ENCODE data around the gene OR7C1. TPM values are rescaled to one million over a fixed set of nuclear protein-coding genes. Genes with fewer than 3 reads are reported as not detected.
"Not testable (repeated sequence)": the region's sequence is repeated elsewhere in the genome, so short reads cannot be mapped to it uniquely, and the experiment has no call there.

The OR7C1 gene
- total and polyA plus RNA-seq, 2 experiments from 2014 or later, result 0.02 to 0.03 TPM

- Histone ChIP-seq H3K4me1 (ENCODE audit: insufficient read depth) (no peaks in the 10 kb centered on the region), H3K4me2 (no peak overlapping the region), H3K27me3 (no peaks in the 10 kb centered on the region), H3K4me3 (no peak overlapping the region), H3K79me2 (no peaks in the 10 kb centered on the region), H4K20me1 (ENCODE audit: insufficient read depth, poor library complexity, severe bottlenecking) (no peaks in the 10 kb centered on the region), H2AFZ (no peak overlapping the region), H3K36me3 (replicated peaks; ENCODE audit: insufficient read depth, low read depth) (no peaks in the 10 kb centered on the region), H3K27ac (no peak overlapping the region), H3K9me3 (ENCODE audit: low read depth) (no peaks in the 10 kb centered on the region), H3K9me2 (replicated peaks; ENCODE audit: insufficient read depth) (no peaks in the 10 kb centered on the region)
- TF ChIP-seq CTCF (IDR thresholded peaks at IDR 0.05; ENCODE audit: poor library complexity), result no peak
- TF ChIP-seq EZH2phosphoT487 (IDR thresholded peaks at IDR 0.05; ENCODE audit: low read depth, severe bottlenecking, unreplicated experiment), result no peak
- TF ChIP-seq EZH2 (IDR thresholded peaks at IDR 0.05; ENCODE audit: borderline replicate concordance), result no peak
- DNase-seq (ENCODE audit: low spot score), result no peak
- 71% methylated on average over 5 of the region's 5 CpGs for WGBS (ENCODE audit: low lambda C conversion rate, missing lambda C conversion rate)
Measured at GRCh38 chr19:14795078-14795721, 39.8 kb downstream of the OR7C1 start.

GRCh38 chr19:14792250-14792649 is 42.7 kb downstream of the OR7C1 start:
- H3K4me3 ChIP-seq; H3K79me2 ChIP-seq; H3K9me3 ChIP-seq (ENCODE audit: low read depth); H3K27ac ChIP-seq; DNase-seq (ENCODE audit: low spot score); H2AFZ ChIP-seq; H3K4me2 ChIP-seq; H3K36me3 ChIP-seq (replicated peaks; ENCODE audit: insufficient read depth, low read depth); H3K4me1 ChIP-seq (ENCODE audit: insufficient read depth); H3K9me2 ChIP-seq (replicated peaks; ENCODE audit: insufficient read depth); H3K27me3 ChIP-seq; H4K20me1 ChIP-seq (ENCODE audit: insufficient read depth, poor library complexity, severe bottlenecking): not testable (repeated sequence)
- WGBS (ENCODE audit: low lambda C conversion rate, missing lambda C conversion rate), result 91% methylated on average over 6 of the region's 6 CpGs

GRCh38 chr19:14786421-14786851 is 48.5 kb downstream of the OR7C1 start:
- Histone ChIP-seq H3K36me3 (replicated peaks; ENCODE audit: insufficient read depth, low read depth) (no peaks in the 10 kb centered on the region), H3K27ac (no peak overlapping the region), H2AFZ (peak overlapping the region; percentile 45), H3K9me2 (replicated peaks; ENCODE audit: insufficient read depth) (no peaks in the 10 kb centered on the region), H3K79me2 (no peaks in the 10 kb centered on the region), H3K4me2 (peak overlapping the region; percentile 66), H3K9me3 (ENCODE audit: low read depth) (no peaks in the 10 kb centered on the region), H3K4me3 (no peak overlapping the region), H3K27me3 (no peaks in the 10 kb centered on the region), H4K20me1 (ENCODE audit: insufficient read depth, poor library complexity, severe bottlenecking) (no peaks in the 10 kb centered on the region), H3K4me1 (ENCODE audit: insufficient read depth) (no peaks in the 10 kb centered on the region)
- peak; percentile 25 for DNase-seq (ENCODE audit: low spot score)
- 24% methylated on average over 18 of the region's 18 CpGs for WGBS (ENCODE audit: low lambda C conversion rate, missing lambda C conversion rate)
- TF ChIP-seq CTCF (IDR thresholded peaks at IDR 0.05; ENCODE audit: poor library complexity) (peak; percentile 63), EZH2 (IDR thresholded peaks at IDR 0.05; ENCODE audit: borderline replicate concordance) (no peak), EZH2phosphoT487 (IDR thresholded peaks at IDR 0.05; ENCODE audit: low read depth, severe bottlenecking, unreplicated experiment) (no peak)

- WGBS (ENCODE audit: low lambda C conversion rate, missing lambda C conversion rate), result 80% methylated on average over 9 of the region's 11 CpGs
- not testable (repeated sequence) for H3K4me2 ChIP-seq; H3K9me3 ChIP-seq (ENCODE audit: low read depth); H3K27me3 ChIP-seq; DNase-seq (ENCODE audit: low spot score); H3K4me1 ChIP-seq (ENCODE audit: insufficient read depth); H2AFZ ChIP-seq; H4K20me1 ChIP-seq (ENCODE audit: insufficient read depth, poor library complexity, severe bottlenecking); H3K27ac ChIP-seq; H3K4me3 ChIP-seq; H3K36me3 ChIP-seq (replicated peaks; ENCODE audit: insufficient read depth, low read depth); H3K79me2 ChIP-seq; H3K9me2 ChIP-seq (replicated peaks; ENCODE audit: insufficient read depth)
Measured at GRCh38 chr19:14785102-14785793, 49.7 kb downstream of the OR7C1 start.

GRCh38 chr19:14784730-14785101 is 50.3 kb downstream of the OR7C1 start:
- not testable (repeated sequence) for H3K27ac ChIP-seq; H2AFZ ChIP-seq; H3K4me3 ChIP-seq; H3K9me2 ChIP-seq (replicated peaks; ENCODE audit: insufficient read depth); DNase-seq (ENCODE audit: low spot score); H3K9me3 ChIP-seq (ENCODE audit: low read depth); H3K4me2 ChIP-seq; H4K20me1 ChIP-seq (ENCODE audit: insufficient read depth, poor library complexity, severe bottlenecking); H3K79me2 ChIP-seq; H3K4me1 ChIP-seq (ENCODE audit: insufficient read depth); H3K36me3 ChIP-seq (replicated peaks; ENCODE audit: insufficient read depth, low read depth); H3K27me3 ChIP-seq
- WGBS (ENCODE audit: low lambda C conversion rate, missing lambda C conversion rate), result 75% methylated on average over 9 of the region's 10 CpGs

- H3K4me1 ChIP-seq (ENCODE audit: insufficient read depth); H2AFZ ChIP-seq; H3K4me2 ChIP-seq; H3K9me2 ChIP-seq (replicated peaks; ENCODE audit: insufficient read depth); H3K79me2 ChIP-seq; H3K27ac ChIP-seq; H3K9me3 ChIP-seq (ENCODE audit: low read depth); H3K4me3 ChIP-seq; H3K36me3 ChIP-seq (replicated peaks; ENCODE audit: insufficient read depth, low read depth); DNase-seq (ENCODE audit: low spot score); H3K27me3 ChIP-seq; H4K20me1 ChIP-seq (ENCODE audit: insufficient read depth, poor library complexity, severe bottlenecking): not testable (repeated sequence)
- 74% methylated on average over 4 of the region's 8 CpGs for WGBS (ENCODE audit: low lambda C conversion rate, missing lambda C conversion rate)
Measured at GRCh38 chr19:14783410-14783998, 51.5 kb downstream of the OR7C1 start.
